Activated T-helper 1 cell treated with anti-CD3 and anti-CD28 coated beads, Interleukin-12 subunit alpha, Interleukin-12 subunit beta, Interleukin-2, Interleukin-4 antibody, amounts not matched to agents 30 ng/mL and 10 ng/mL and 1 ng/mL, durations not matched to agents 14 hours and 24 hours and 36 hours (primary cell): ENCODE results near the gene KRT1. TPM values are rescaled to one million over a fixed set of nuclear protein-coding genes. Genes with fewer than 3 reads are reported as not detected.
"Not testable (repeated sequence)": the region's sequence is repeated elsewhere in the genome, so short reads cannot be mapped to it uniquely, and the experiment has no call there.

Experiments used
- DNase-seq: peaks from one replicate; pipeline ENCODE4 v3.0.0; 2021; ENCODE audit warnings: low spot score
- H3K27ac Mint-ChIP-seq: one replicate; pipeline ENCODE4 v1.8.0; 2021; ENCODE audit warnings: mild to moderate bottlenecking, mixed read lengths
- H3K27me3 Mint-ChIP-seq: one replicate; pipeline ENCODE4 v1.8.0; 2022; ENCODE audit warnings: mild to moderate bottlenecking, moderate library complexity, mixed read lengths; ENCODE audit not compliant: insufficient read depth
- H3K36me3 Mint-ChIP-seq: one replicate; pipeline ENCODE4 v1.8.0; 2021; ENCODE audit warnings: low read depth, mixed read lengths
- H3K4me1 Mint-ChIP-seq: one replicate; pipeline ENCODE4 v1.8.0; 2021; ENCODE audit warnings: low read depth, mixed read lengths
- H3K4me3 Mint-ChIP-seq: one replicate; pipeline ENCODE4 v1.8.0; 2021; ENCODE audit warnings: mild to moderate bottlenecking, moderate library complexity, mixed read lengths
- H3K9me3 Mint-ChIP-seq: one replicate; pipeline ENCODE4 v1.8.0; 2021; ENCODE audit warnings: mixed read lengths
- intact Hi-C: fragments of 100-400 bp; cut with micrococcal nuclease; formaldehyde crosslinking; loops from one replicate; pipeline ENCODE4 v1.15.1; 2024
- total RNA-seq: library from RNA; stranded (reverse); gene quantifications from 2 replicates; pipeline ENCODE4 v1.2.3, GENCODE V29; 2022

The KRT1 gene
- total RNA-seq, 1 donor from 2014 or later = not detected

- H3K4me3 Mint-ChIP-seq, H3K9me3 Mint-ChIP-seq, DNase-seq, H3K4me1 Mint-ChIP-seq, H3K27ac Mint-ChIP-seq, intact Hi-C loops, H3K36me3 Mint-ChIP-seq: not testable (repeated sequence)
- H3K27me3 Mint-ChIP-seq = peaks cover 38% of the 10 kb centered on the region
Observed at GRCh38 chr12:52712122-52712521, 31.9 kb upstream of the KRT1 start.

- H3K36me3 Mint-ChIP-seq = no peaks in the 10 kb centered on the region
- H3K4me3 Mint-ChIP-seq = no peak overlapping the region
- no peak for DNase-seq
- intact Hi-C loops = no loop called here
- H3K27ac Mint-ChIP-seq = no peak overlapping the region
- H3K27me3 Mint-ChIP-seq = peaks cover 26% of the 10 kb centered on the region
- no peaks in the 10 kb centered on the region for H3K9me3 Mint-ChIP-seq
- no peaks in the 10 kb centered on the region for H3K4me1 Mint-ChIP-seq
Observed at GRCh38 chr12:52710730-52711129, 30.5 kb upstream of the KRT1 start.

GRCh38 chr12:52708010-52708409 is 27.8 kb upstream of the KRT1 start:
- Mint-ChIP-seq H3K27me3 (peaks cover 11% of the 10 kb centered on the region), H3K4me1 (no peaks in the 10 kb centered on the region), H3K9me3 (no peaks in the 10 kb centered on the region), H3K4me3 (no peak overlapping the region), H3K36me3 (no peaks in the 10 kb centered on the region), H3K27ac (no peak overlapping the region)
- intact Hi-C loops = no loop called here
- no peak for DNase-seq

GRCh38 chr12:52704464-52704863 is 24.3 kb upstream of the KRT1 start:
- Mint-ChIP-seq H3K36me3 (no peaks in the 10 kb centered on the region), H3K27me3 (peaks cover 9% of the 10 kb centered on the region), H3K27ac (no peak overlapping the region), H3K9me3 (no peaks in the 10 kb centered on the region), H3K4me1 (no peaks in the 10 kb centered on the region), H3K4me3 (no peak overlapping the region)
- DNase-seq = no peak
- intact Hi-C loops = no loop called here

GRCh38 chr12:52703878-52704277 is 23.7 kb upstream of the KRT1 start:
- H3K27ac Mint-ChIP-seq = no peak overlapping the region
- H3K27me3 Mint-ChIP-seq = peaks cover 9% of the 10 kb centered on the region
- no peak overlapping the region for H3K4me3 Mint-ChIP-seq
- no peaks in the 10 kb centered on the region for H3K36me3 Mint-ChIP-seq
- DNase-seq = no peak
- H3K9me3 Mint-ChIP-seq = no peaks in the 10 kb centered on the region
- intact Hi-C loops = no loop called here
- no peaks in the 10 kb centered on the region for H3K4me1 Mint-ChIP-seq

GRCh38 chr12:52703424-52703823 is 23.2 kb upstream of the KRT1 start, which contains the start of gene KRT77:
Gene KRT77 (minus strand): TSS chr12:52703524. CDS start chr12:52703434, 90 bp downstream.
- intact Hi-C loops = no loop called here
- H3K27me3 Mint-ChIP-seq = peaks cover 9% of the 10 kb centered on the region
- DNase-seq = no peak
- H3K9me3 Mint-ChIP-seq = no peaks in the 10 kb centered on the region
- H3K4me1 Mint-ChIP-seq = no peaks in the 10 kb centered on the region
- H3K27ac Mint-ChIP-seq = no peak within 1 kb of the TSS
- no peak within 1 kb of the TSS for H3K4me3 Mint-ChIP-seq
- no peaks in the 10 kb centered on the region for H3K36me3 Mint-ChIP-seq

GRCh38 chr12:52702338-52702737 is 22.1 kb upstream of the KRT1 start:
- peaks cover 9% of the 10 kb centered on the region for H3K27me3 Mint-ChIP-seq
- H3K27ac Mint-ChIP-seq = no peak overlapping the region

GRCh38 chr12:52701281-52701680 is 21.1 kb upstream of the KRT1 start:
- no peak overlapping the region for H3K27ac Mint-ChIP-seq
- H3K36me3 Mint-ChIP-seq = no peaks in the 10 kb centered on the region
- no peak for DNase-seq

More at GRCh38 chr12:52702338-52702737, 22.1 kb upstream of the KRT1 start:
- Mint-ChIP-seq H3K4me1 (no peaks in the 10 kb centered on the region), H3K36me3 (no peaks in the 10 kb centered on the region), H3K4me3 (no peak overlapping the region), H3K9me3 (no peaks in the 10 kb centered on the region)
- intact Hi-C loops = no loop called here
- DNase-seq = no peak

GRCh38 chr12:52699960-52700359 is 19.8 kb upstream of the KRT1 start:
- intact Hi-C loops = no loop called here
- H3K9me3 Mint-ChIP-seq = no peaks in the 10 kb centered on the region
- no peak for DNase-seq
- H3K27ac Mint-ChIP-seq = no peak overlapping the region
- H3K4me3 Mint-ChIP-seq = no peak overlapping the region
- peaks cover 24% of the 10 kb centered on the region for H3K27me3 Mint-ChIP-seq
- H3K36me3 Mint-ChIP-seq = no peaks in the 10 kb centered on the region
- H3K4me1 Mint-ChIP-seq = no peaks in the 10 kb centered on the region

More at GRCh38 chr12:52701281-52701680, 21.1 kb upstream of the KRT1 start:
- intact Hi-C loops = no loop called here
- Mint-ChIP-seq H3K4me3 (no peak overlapping the region), H3K9me3 (no peaks in the 10 kb centered on the region), H3K4me1 (no peaks in the 10 kb centered on the region), H3K27me3 (peaks cover 14% of the 10 kb centered on the region)

GRCh38 chr12:52699373-52699772 is 19.2 kb upstream of the KRT1 start:
- Mint-ChIP-seq H3K36me3 (no peaks in the 10 kb centered on the region), H3K27me3 (peaks cover 26% of the 10 kb centered on the region), H3K27ac (no peak overlapping the region), H3K4me1 (no peaks in the 10 kb centered on the region), H3K4me3 (no peak overlapping the region), H3K9me3 (no peaks in the 10 kb centered on the region)
- no peak for DNase-seq
- intact Hi-C loops = no loop called here

GRCh38 chr12:52698651-52699340 is 18.6 kb upstream of the KRT1 start:
- peaks cover 26% of the 10 kb centered on the region for H3K27me3 Mint-ChIP-seq
- DNase-seq = no peak
- no peaks in the 10 kb centered on the region for H3K36me3 Mint-ChIP-seq
- intact Hi-C loops = no loop called here
- H3K9me3 Mint-ChIP-seq = no peaks in the 10 kb centered on the region
- no peak overlapping the region for H3K27ac Mint-ChIP-seq
- H3K4me1 Mint-ChIP-seq = no peaks in the 10 kb centered on the region
- H3K4me3 Mint-ChIP-seq = no peak overlapping the region

- Mint-ChIP-seq H3K27ac (no peak overlapping the region), H3K9me3 (no peaks in the 10 kb centered on the region), H3K36me3 (no peaks in the 10 kb centered on the region), H3K4me3 (no peak overlapping the region), H3K27me3 (peaks cover 35% of the 10 kb centered on the region), H3K4me1 (no peaks in the 10 kb centered on the region)
- intact Hi-C loops = no loop called here
- DNase-seq = no peak
Observed at GRCh38 chr12:52697058-52697582, 16.9 kb upstream of the KRT1 start.

- no peak for DNase-seq
- Mint-ChIP-seq H3K4me1 (peaks cover 4% of the 10 kb centered on the region), H3K27ac (no peak overlapping the region), H3K36me3 (no peaks in the 10 kb centered on the region), H3K9me3 (no peaks in the 10 kb centered on the region), H3K27me3 (peaks cover 40% of the 10 kb centered on the region), H3K4me3 (no peak overlapping the region)
- intact Hi-C loops = no loop called here
Observed at GRCh38 chr12:52696588-52696987, 16.4 kb upstream of the KRT1 start.
